HepG2 (cell line): ENCODE data around the gene DUSP9. TPM values are rescaled to one million over a fixed set of nuclear protein-coding genes. Genes with fewer than 3 reads are reported as not detected.

Experiments
- CC2D1A ChIP-seq: sonication (generic); formaldehyde crosslinking; IDR thresholded peaks from 2 replicates; pipeline ENCODE4 v1.8.1; 2023; ENCODE audit warnings: mild to moderate bottlenecking, missing genetic modification reagents
- KLF9 ChIP-seq: IDR thresholded peaks from 2 replicates; pipeline ENCODE4 v1.6.1; 2016; ENCODE audit warnings: low read depth
- MED1 ChIP-seq: sonication (generic); formaldehyde crosslinking; IDR thresholded peaks from 2 replicates; pipeline ENCODE4 v1.4.0; 2020; ENCODE audit warnings: missing genetic modification reagents
- NAIF1 ChIP-seq: sonication (generic); formaldehyde crosslinking; IDR thresholded peaks from 2 replicates; pipeline ENCODE4 v1.5.0; 2020; ENCODE audit warnings: mild to moderate bottlenecking, missing genetic modification reagents, borderline replicate concordance
- PHF21A ChIP-seq: sonication (generic); formaldehyde crosslinking; IDR thresholded peaks from 2 replicates; pipeline ENCODE4 v1.5.0; 2020; ENCODE audit warnings: mild to moderate bottlenecking, missing genetic modification reagents
- PITX1 ChIP-seq: sonication (generic); formaldehyde crosslinking; IDR thresholded peaks from 2 replicates; pipeline ENCODE4 v1.5.1; 2020; ENCODE audit warnings: mild to moderate bottlenecking, missing genetic modification reagents
- POLR2A ChIP-seq, 2 experiments: IDR thresholded peaks; 2 replicates each; pipeline ENCODE4 v1.6.1; 2011; ENCODE audit warnings: low read depth in 2 of 2, low read length in 2 of 2, mild to moderate bottlenecking in 1 of 2, moderate library complexity in 1 of 2; ENCODE audit not compliant: insufficient read depth in 1 of 2
- SAP130 ChIP-seq: IDR thresholded peaks from 2 replicates; pipeline ENCODE4 v1.6.1; 2016; ENCODE audit warnings: low read depth
- SOX5 ChIP-seq: IDR thresholded peaks from 2 replicates; pipeline ENCODE4 v1.6.1; 2016; ENCODE audit warnings: borderline replicate concordance
- STAG1 ChIP-seq: sonication (generic); formaldehyde crosslinking; IDR thresholded peaks from 2 replicates; pipeline ENCODE4 v1.4.0; 2020; ENCODE audit warnings: missing genetic modification reagents
- TCF7 ChIP-seq: sonication (generic); IDR thresholded peaks from 2 replicates; pipeline ENCODE4 v1.6.1; 2016; ENCODE audit warnings: antibody characterized with exemption, low read depth
- YY1 ChIP-seq: IDR thresholded peaks from 2 replicates; pipeline ENCODE4 v1.6.1; 2011; ENCODE audit warnings: low read length, low read depth, moderate library complexity, mild to moderate bottlenecking; ENCODE audit not compliant: insufficient read depth, insufficient replicate concordance
- ZC3H13 ChIP-seq: sonication (generic); formaldehyde crosslinking; IDR thresholded peaks from 2 replicates; pipeline ENCODE4 v1.8.1; 2023; ENCODE audit warnings: mild to moderate bottlenecking, missing genetic modification reagents, moderate library complexity
- ZNF746 ChIP-seq: sonication (generic); formaldehyde crosslinking; IDR thresholded peaks from 2 replicates; pipeline ENCODE4 v1.8.0; 2022; ENCODE audit warnings: mild to moderate bottlenecking, missing genetic modification reagents
- polyA plus RNA-seq, 8 experiments: library from polyadenylated mRNA; depleted of rRNA in 3 of 8; stranded (reverse) in 7 of 8; unstranded in 1 of 8; fragments of >200 nt; fragmentation: Illumina TruSeq in 4 of 8; extraction: Trizol in 4 of 8; gene quantifications; 2 replicates each; pipeline versions ENCODE4 v1.2.1 to v1.2.3, GENCODE V29; 2011 to 2016; ENCODE audit warnings: low read depth in 4 of 8, missing spikeins in 1 of 8, mixed read lengths in 1 of 8; ENCODE audit not compliant: insufficient read depth in 1 of 8
- total RNA-seq, 5 experiments: library from RNA; depleted of rRNA; stranded (reverse); fragments of >200 nt; fragmentation: Illumina TruSeq; extraction: Trizol; gene quantifications; 2 replicates each; pipeline ENCODE4 v1.2.3, GENCODE V29; 2016; ENCODE audit warnings: low read depth in 1 of 5
- TF ChIP-seq, protein P1 (sequence below): IDR thresholded peaks from 2 replicates; pipeline ENCODE4 v1.6.1; 2016; ENCODE audit warnings: control low read depth

The DUSP9 gene
- total and polyA plus RNA-seq, 2 of the 13 experiments (the other 11 are each of a cell fraction or from before 2014, with no cell fraction given) = 235 to 435 TPM

DNA sequence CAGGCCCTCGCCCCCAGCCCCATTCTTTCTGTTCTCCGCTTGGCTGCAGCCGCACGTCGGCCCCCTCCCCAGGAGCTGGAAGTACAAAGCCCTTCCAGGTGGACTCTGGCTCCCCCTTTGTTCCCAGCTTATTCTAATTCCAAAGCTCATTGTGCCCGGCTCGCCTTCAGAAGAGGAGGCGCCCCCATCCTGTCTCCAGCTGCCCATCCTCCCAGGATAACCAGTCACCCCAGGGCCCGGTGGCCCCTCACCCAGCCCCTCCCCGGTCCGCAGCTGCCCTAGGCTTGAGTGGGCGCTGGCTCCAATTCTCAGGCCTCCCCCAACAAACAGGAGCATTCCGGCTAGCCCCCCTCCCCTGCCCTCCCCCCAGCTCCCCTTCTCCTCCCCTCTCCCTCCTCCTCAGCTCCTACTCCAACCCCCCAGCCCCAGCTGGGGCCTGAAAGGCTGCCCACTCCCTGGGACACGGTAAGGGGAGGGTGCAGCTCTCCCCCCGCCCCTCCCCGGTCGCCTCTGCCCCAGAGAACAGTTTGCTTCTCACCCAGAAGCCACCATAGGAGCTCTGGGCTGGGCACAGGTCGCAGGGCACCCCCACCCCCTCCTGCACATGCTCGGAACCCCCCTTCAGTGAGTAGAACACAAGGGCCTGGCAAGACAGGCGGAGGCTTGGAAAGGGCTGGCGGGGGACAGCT lies 37.6 kb downstream of the DUSP9 start (continued):
- TF ChIP-seq, protein P1, sequence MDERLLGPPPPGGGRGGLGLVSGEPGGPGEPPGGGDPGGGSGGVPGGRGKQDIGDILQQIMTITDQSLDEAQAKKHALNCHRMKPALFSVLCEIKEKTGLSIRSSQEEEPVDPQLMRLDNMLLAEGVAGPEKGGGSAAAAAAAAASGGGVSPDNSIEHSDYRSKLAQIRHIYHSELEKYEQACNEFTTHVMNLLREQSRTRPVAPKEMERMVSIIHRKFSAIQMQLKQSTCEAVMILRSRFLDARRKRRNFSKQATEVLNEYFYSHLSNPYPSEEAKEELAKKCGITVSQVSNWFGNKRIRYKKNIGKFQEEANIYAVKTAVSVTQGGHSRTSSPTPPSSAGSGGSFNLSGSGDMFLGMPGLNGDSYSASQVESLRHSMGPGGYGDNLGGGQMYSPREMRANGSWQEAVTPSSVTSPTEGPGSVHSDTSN (CRISPR knock-in tag) = no peak
- TF ChIP-seq POLR2A (IDR thresholded peaks at IDR 0.05; ENCODE audit: insufficient read depth in 1 of 2, low read depth in 2 of 2, low read length in 2 of 2) = no peak
- TF ChIP-seq PHF21A (CRISPR knock-in tag) = 0 out of 2 replicates have a peak, but pooled peaks have one; percentile 44
- no peak for TF ChIP-seq KLF9
- TF ChIP-seq ZC3H13 (CRISPR knock-in tag) = 0 out of 2 replicates have a peak, but pooled peaks have one; percentile 40
- TF ChIP-seq STAG1 = peak; percentile 15; the same call in 1 of the 2 replicates
- no peak for TF ChIP-seq NAIF1 (CRISPR knock-in tag)
- TF ChIP-seq PITX1 (CRISPR knock-in tag) = peak; percentile 38; the same call in 1 of the 2 replicates
- 0 out of 2 replicates have a peak, but pooled peaks have one; percentile 28 for TF ChIP-seq TCF7
- TF ChIP-seq SOX5 (CRISPR knock-in tag) = peak; percentile 76
- TF ChIP-seq YY1 = peak; percentile 2
- peak; percentile 35; the same call in 1 of the 2 replicates for TF ChIP-seq SAP130 (CRISPR knock-in tag)
- no peak for TF ChIP-seq CC2D1A (CRISPR knock-in tag)
- TF ChIP-seq MED1 (CRISPR knock-in tag) = peak; percentile 74
- peak; percentile 46; the same call in 1 of the 2 replicates for TF ChIP-seq ZNF746 (CRISPR knock-in tag)
